Measurements from ENCODE around the gene CX3CR1. TPM values are rescaled to one million over a fixed set of nuclear protein-coding genes. Genes with fewer than 3 reads are reported as not detected.
"Not testable (repeated sequence)": the region's sequence is repeated elsewhere in the genome, so short reads cannot be mapped to it uniquely, and the experiment has no call there.

CX3CR1 gene
- total RNA-seq, 1 donor from 2014 or later, result 4.2 TPM

GRCh38 chr3:39325236-39325635 is 45.4 kb upstream of the CX3CR1 start:
- no peaks in the 10 kb centered on the region for H3K36me3 Mint-ChIP-seq (ENCODE audit: low read depth, unreplicated experiment)
- TF ChIP-seq, protein P1, sequence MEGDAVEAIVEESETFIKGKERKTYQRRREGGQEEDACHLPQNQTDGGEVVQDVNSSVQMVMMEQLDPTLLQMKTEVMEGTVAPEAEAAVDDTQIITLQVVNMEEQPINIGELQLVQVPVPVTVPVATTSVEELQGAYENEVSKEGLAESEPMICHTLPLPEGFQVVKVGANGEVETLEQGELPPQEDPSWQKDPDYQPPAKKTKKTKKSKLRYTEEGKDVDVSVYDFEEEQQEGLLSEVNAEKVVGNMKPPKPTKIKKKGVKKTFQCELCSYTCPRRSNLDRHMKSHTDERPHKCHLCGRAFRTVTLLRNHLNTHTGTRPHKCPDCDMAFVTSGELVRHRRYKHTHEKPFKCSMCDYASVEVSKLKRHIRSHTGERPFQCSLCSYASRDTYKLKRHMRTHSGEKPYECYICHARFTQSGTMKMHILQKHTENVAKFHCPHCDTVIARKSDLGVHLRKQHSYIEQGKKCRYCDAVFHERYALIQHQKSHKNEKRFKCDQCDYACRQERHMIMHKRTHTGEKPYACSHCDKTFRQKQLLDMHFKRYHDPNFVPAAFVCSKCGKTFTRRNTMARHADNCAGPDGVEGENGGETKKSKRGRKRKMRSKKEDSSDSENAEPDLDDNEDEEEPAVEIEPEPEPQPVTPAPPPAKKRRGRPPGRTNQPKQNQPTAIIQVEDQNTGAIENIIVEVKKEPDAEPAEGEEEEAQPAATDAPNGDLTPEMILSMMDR (IDR thresholded peaks at IDR 0.05; ENCODE audit: unreplicated experiment), result no peak
- H3K4me3 Mint-ChIP-seq (ENCODE audit: unreplicated experiment), result no peak overlapping the region
- H3K4me1 Mint-ChIP-seq (ENCODE audit: unreplicated experiment), result peaks cover 2% of the 10 kb centered on the region
- no peak overlapping the region for H3K27ac Mint-ChIP-seq (ENCODE audit: unreplicated experiment)
- no peak for DNase-seq (ENCODE audit: low spot score)
- no peaks in the 10 kb centered on the region for H3K9me3 Mint-ChIP-seq (ENCODE audit: unreplicated experiment)
- peaks cover 2% of the 10 kb centered on the region for H3K27me3 Mint-ChIP-seq (ENCODE audit: unreplicated experiment)

DNA sequence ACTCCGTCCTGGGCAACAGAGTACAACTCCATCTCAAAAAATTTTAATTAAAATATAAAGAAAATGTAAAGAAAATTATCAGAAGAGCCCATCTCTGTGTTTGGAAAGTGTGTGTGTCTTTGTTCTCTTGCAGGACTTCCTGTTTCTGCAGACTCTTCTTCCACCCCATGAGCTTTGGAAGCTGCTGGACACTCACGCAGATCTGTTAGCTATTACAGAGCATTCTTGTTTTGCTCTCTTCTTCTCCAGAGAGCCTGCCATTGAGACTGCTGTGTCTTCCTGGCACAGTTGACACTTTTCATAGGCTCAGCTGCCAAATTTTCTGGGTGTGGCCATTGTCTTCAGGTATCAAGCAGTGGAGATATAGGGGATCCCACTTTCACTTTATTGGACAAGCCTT is 43.7 kb upstream of the CX3CR1 start:
- TF ChIP-seq, protein P1 (IDR thresholded peaks at IDR 0.05; ENCODE audit: unreplicated experiment), result no peak
- no peak overlapping the region for H3K27ac Mint-ChIP-seq (ENCODE audit: unreplicated experiment)
- peaks cover 2% of the 10 kb centered on the region for H3K4me1 Mint-ChIP-seq (ENCODE audit: unreplicated experiment)
- H3K4me3 Mint-ChIP-seq (ENCODE audit: unreplicated experiment), result no peak overlapping the region
- no peaks in the 10 kb centered on the region for H3K36me3 Mint-ChIP-seq (ENCODE audit: low read depth, unreplicated experiment)
- no peaks in the 10 kb centered on the region for H3K9me3 Mint-ChIP-seq (ENCODE audit: unreplicated experiment)
- peaks cover 2% of the 10 kb centered on the region for H3K27me3 Mint-ChIP-seq (ENCODE audit: unreplicated experiment)
- no peak for DNase-seq (ENCODE audit: low spot score)

DNA sequence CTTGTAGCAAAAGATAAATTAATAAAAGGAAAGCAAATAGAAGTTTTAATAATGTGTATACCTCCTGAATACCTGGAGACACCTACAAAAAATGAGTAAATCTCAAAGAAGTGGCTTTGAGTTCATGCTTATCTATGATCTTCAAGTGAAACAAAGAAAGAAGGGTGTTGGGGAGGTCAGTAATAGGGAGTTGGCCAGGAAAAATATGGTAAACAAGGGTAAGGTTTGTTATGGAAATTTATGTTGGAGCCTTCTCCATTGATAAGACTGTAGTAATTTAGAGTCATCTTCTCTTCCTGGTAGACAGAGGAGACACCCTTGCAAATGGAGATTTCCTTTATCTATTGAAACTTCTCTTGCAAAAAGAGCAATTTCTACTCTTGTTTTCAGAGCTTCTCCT is 43.1 kb upstream of the CX3CR1 start:
- Mint-ChIP-seq H3K4me1 (ENCODE audit: unreplicated experiment) (peaks cover 2% of the 10 kb centered on the region), H3K27me3 (ENCODE audit: unreplicated experiment) (peaks cover 2% of the 10 kb centered on the region), H3K27ac (ENCODE audit: unreplicated experiment) (no peak overlapping the region), H3K36me3 (ENCODE audit: low read depth, unreplicated experiment) (no peaks in the 10 kb centered on the region), H3K9me3 (ENCODE audit: unreplicated experiment) (no peaks in the 10 kb centered on the region), H3K4me3 (ENCODE audit: unreplicated experiment) (no peak overlapping the region)
- DNase-seq (ENCODE audit: low spot score), result no peak
- TF ChIP-seq, protein P1 (IDR thresholded peaks at IDR 0.05; ENCODE audit: unreplicated experiment), result no peak

DNA sequence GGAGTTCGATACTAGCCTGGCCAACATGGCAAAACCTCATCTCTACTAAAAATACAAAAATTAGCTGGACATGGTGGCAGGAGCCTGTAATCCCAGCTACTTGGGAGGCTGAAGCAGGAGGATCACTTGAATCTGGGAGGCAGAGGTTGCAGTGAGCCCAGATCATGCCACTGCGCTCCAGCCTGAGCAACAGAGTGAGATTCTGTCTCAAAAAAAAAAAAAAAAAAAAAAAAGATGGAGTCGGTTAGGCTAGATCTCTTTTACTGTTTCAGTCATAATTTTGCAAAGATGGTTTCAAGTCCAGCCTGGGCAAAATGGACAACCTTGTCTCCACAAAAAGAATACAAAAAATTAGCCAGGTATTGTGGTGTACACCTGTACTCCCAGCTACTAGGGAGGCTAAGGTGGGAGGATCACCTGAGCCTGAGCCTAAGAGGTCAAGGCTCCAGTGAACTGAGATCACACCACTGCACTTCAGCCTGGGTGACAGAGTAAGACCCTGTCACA is 42.4 kb upstream of the CX3CR1 start:
- not testable (repeated sequence) for H3K36me3 Mint-ChIP-seq (ENCODE audit: low read depth, unreplicated experiment); H3K4me1 Mint-ChIP-seq (ENCODE audit: unreplicated experiment); H3K27ac Mint-ChIP-seq (ENCODE audit: unreplicated experiment); H3K27me3 Mint-ChIP-seq (ENCODE audit: unreplicated experiment); H3K4me3 Mint-ChIP-seq (ENCODE audit: unreplicated experiment); DNase-seq (ENCODE audit: low spot score); H3K9me3 Mint-ChIP-seq (ENCODE audit: unreplicated experiment)

DNA sequence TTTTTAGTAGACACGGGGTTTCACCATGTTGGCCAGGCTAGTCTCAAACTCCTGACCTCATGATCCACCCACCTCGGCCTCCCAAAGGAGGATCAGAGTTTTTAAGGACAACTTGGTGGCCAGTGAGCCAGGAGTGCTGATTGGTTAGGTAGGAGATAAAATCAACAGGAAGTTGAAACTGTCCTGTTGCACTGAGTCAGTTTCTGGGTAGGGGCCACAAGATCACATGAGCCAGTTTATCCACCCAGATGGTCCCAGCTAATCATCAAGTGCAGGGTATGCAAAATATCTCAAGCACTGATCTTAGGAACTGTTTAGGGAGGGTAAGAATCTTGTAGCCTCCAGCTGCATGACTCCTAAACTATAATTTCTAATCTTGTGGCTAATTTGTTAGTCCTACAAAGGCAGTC is 41.7 kb upstream of the CX3CR1 start:
- H3K9me3 Mint-ChIP-seq (ENCODE audit: unreplicated experiment); H3K4me3 Mint-ChIP-seq (ENCODE audit: unreplicated experiment); H3K4me1 Mint-ChIP-seq (ENCODE audit: unreplicated experiment); H3K27ac Mint-ChIP-seq (ENCODE audit: unreplicated experiment); DNase-seq (ENCODE audit: low spot score); H3K36me3 Mint-ChIP-seq (ENCODE audit: low read depth, unreplicated experiment); H3K27me3 Mint-ChIP-seq (ENCODE audit: unreplicated experiment): not testable (repeated sequence)

DNA sequence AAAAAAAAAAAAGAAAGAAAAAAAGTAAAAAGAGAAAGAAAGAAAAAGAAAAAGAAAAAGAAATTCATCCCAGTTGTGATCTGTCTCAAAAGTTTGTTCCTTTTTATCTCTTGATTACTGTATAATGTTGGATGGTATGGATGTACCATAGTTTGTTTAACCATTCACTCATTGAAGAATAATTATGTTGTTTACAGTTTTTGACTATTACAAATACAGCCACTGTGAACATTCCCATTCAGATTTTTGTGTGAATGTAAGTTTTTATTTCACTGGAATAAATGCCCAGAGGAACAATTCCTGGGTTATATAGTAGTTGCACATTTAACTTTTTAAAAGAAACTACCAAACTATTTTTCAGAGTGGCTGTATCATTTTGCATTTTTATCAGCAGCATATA is 39.4 kb upstream of the CX3CR1 start:
- Mint-ChIP-seq H3K4me3 (ENCODE audit: unreplicated experiment) (no peak overlapping the region), H3K9me3 (ENCODE audit: unreplicated experiment) (no peaks in the 10 kb centered on the region), H3K27me3 (ENCODE audit: unreplicated experiment) (no peaks in the 10 kb centered on the region), H3K27ac (ENCODE audit: unreplicated experiment) (no peak overlapping the region), H3K36me3 (ENCODE audit: low read depth, unreplicated experiment) (no peaks in the 10 kb centered on the region), H3K4me1 (ENCODE audit: unreplicated experiment) (peaks cover 2% of the 10 kb centered on the region)
- DNase-seq (ENCODE audit: low spot score), result no peak
- TF ChIP-seq, protein P1 (IDR thresholded peaks at IDR 0.05; ENCODE audit: unreplicated experiment), result no peak
